Loucy (cell line): Measurements from ENCODE around the gene SLC23A3.

ENCODE experiments used
- H2AFZ ChIP-seq: fragments of 200-600 bp; sonication (generic); 2 replicates; pipeline ENCODE4 v1.6.0; 2016; ENCODE audit warnings: antibody characterized with exemption, mild to moderate bottlenecking, low read length, moderate library complexity
- H3F3A ChIP-seq: fragments of 200-600 bp; 2 replicates; pipeline ENCODE4 v1.6.0; 2016; ENCODE audit warnings: antibody characterized with exemption, low read depth, mild to moderate bottlenecking
- H3K27me3 ChIP-seq: fragments of 200-600 bp; sonication (generic); 2 replicates; pipeline ENCODE4 v1.6.1; 2014; ENCODE audit warnings: low read length, mild to moderate bottlenecking; ENCODE audit not compliant: insufficient read depth, poor library complexity, severe bottlenecking
- H3K36me3 ChIP-seq: fragments of 200-600 bp; sonication (generic); 2 replicates; pipeline ENCODE4 v1.6.1; 2016; ENCODE audit warnings: low read length; ENCODE audit not compliant: insufficient read depth
- H3K4me1 ChIP-seq: fragments of 200-600 bp; sonication (generic); 2 replicates; pipeline ENCODE4 v1.5.1; 2014; ENCODE audit warnings: low read length, mild to moderate bottlenecking; ENCODE audit not compliant: insufficient read depth, poor library complexity, severe bottlenecking
- H3K4me2 ChIP-seq: fragments of 200-600 bp; sonication (generic); 2 replicates; pipeline ENCODE4 v1.6.0; 2014; ENCODE audit warnings: antibody characterized with exemption, low read length, low read depth, mild to moderate bottlenecking; ENCODE audit not compliant: poor library complexity, severe bottlenecking
- H3K4me3 ChIP-seq: fragments of 200-600 bp; sonication (generic); 2 replicates; pipeline ENCODE4 v1.5.1; 2014; ENCODE audit warnings: low read length, mild to moderate bottlenecking, mixed read lengths; ENCODE audit not compliant: poor library complexity, severe bottlenecking
- H3K79me2 ChIP-seq: fragments of 200-600 bp; sonication (generic); 2 replicates; pipeline ENCODE4 v1.6.1; 2014; ENCODE audit warnings: low read length; ENCODE audit not compliant: insufficient read depth
- H3K9ac ChIP-seq: fragments of 200-600 bp; sonication (generic); 2 replicates; pipeline ENCODE4 v1.6.0; 2014; ENCODE audit warnings: mild to moderate bottlenecking, low read depth, low read length, moderate library complexity; ENCODE audit not compliant: poor library complexity, severe bottlenecking
- H3K9me2 ChIP-seq: fragments of 200-600 bp; sonication (generic); replicated peaks from 2 replicates; pipeline ENCODE4 v1.6.1; 2016; ENCODE audit warnings: low read depth, low read length, mixed read lengths
- H3K9me3 ChIP-seq: fragments of 200-600 bp; sonication (generic); 2 replicates; pipeline ENCODE4 v1.6.1; 2014; ENCODE audit warnings: mild to moderate bottlenecking, antibody characterized with exemption, low read length, low read depth; ENCODE audit not compliant: insufficient read depth
- H4K20me1 ChIP-seq: fragments of 200-600 bp; sonication (generic); 2 replicates; pipeline ENCODE4 v1.6.0; 2014; ENCODE audit warnings: antibody characterized with exemption, low read length, mild to moderate bottlenecking; ENCODE audit not compliant: insufficient read depth, poor library complexity, severe bottlenecking
- CTCF ChIP-seq: fragments of 200-600 bp; sonication (generic); conservative IDR thresholded peaks from 2 replicates; pipeline ENCODE4 v1.5.1; 2014; ENCODE audit warnings: mild to moderate bottlenecking, antibody characterized with exemption, low read length
- EZH2phosphoT487 ChIP-seq: fragments of 200-600 bp; IDR thresholded peaks from 2 replicates; pipeline ENCODE4 v1.6.1; 2018; ENCODE audit warnings: antibody characterized with exemption, mild to moderate bottlenecking, moderate library complexity, borderline replicate concordance

The SLC23A3 gene

DNA sequence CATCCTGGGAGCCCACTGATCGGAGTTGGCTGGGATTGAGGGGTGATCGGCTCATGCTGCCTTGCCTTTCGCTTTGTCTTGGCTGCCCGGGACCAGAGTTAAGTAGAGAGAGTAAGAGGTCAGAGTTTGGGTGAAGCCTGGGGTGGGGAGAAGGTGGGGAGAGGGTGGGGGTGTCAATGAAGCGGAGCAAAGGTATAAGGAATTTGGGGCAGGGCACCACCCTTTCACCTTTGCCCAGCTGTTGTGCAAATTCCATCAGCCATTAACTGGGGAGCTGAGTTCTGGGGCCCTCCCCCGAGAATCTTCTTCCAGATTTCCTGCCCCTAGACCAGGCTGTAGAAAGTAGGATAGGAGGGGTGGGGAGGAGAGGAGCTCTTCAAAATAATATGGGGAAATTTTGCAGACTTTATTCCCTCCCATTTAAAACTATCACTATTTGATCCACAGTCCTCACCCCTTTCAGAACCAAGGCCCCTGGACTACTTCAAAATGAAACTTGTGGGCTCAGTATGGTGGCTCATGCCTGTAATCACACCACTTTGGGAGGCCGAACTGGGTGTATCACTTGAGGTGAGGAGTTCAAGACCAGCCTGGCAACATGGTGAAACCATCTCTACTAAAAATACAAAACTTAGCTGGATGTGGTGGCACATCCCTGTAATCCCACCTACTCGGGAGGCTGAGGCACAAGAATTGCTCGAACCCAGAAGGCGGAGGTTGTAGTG, at the start of gene SLC23A3:
SLC23A3 (minus strand) TSS at position 100 of the 725 bp plus-strand sequence; CDS start at position 55, 45 bp downstream.
- no peak within 1 kb of the TSS for H3K4me2 ChIP-seq
- peaks cover 6% of the 10 kb centered on the region for H3K4me1 ChIP-seq
- H3F3A ChIP-seq, result no peaks in the 10 kb centered on the region
- peaks cover 5% of the 10 kb centered on the region for H4K20me1 ChIP-seq
- no peaks in the 10 kb centered on the region for H3K9me3 ChIP-seq
- no peak within 1 kb of the TSS for H3K9ac ChIP-seq
- H3K79me2 ChIP-seq, result peaks cover 13% of the 10 kb centered on the region; the same call in 1 of the 2 replicates
- no peak within 1 kb of the TSS for H3K4me3 ChIP-seq
- no peak for TF ChIP-seq EZH2phosphoT487
- TF ChIP-seq CTCF, result no peak
- no peaks in the 10 kb centered on the region for H3K27me3 ChIP-seq
- H2AFZ ChIP-seq, result no peak within 1 kb of the TSS
- H3K9me2 ChIP-seq, result no peaks in the 10 kb centered on the region
- H3K36me3 ChIP-seq, result peaks cover 3% of the 10 kb centered on the region; the same call in 1 of the 2 replicates

DNA sequence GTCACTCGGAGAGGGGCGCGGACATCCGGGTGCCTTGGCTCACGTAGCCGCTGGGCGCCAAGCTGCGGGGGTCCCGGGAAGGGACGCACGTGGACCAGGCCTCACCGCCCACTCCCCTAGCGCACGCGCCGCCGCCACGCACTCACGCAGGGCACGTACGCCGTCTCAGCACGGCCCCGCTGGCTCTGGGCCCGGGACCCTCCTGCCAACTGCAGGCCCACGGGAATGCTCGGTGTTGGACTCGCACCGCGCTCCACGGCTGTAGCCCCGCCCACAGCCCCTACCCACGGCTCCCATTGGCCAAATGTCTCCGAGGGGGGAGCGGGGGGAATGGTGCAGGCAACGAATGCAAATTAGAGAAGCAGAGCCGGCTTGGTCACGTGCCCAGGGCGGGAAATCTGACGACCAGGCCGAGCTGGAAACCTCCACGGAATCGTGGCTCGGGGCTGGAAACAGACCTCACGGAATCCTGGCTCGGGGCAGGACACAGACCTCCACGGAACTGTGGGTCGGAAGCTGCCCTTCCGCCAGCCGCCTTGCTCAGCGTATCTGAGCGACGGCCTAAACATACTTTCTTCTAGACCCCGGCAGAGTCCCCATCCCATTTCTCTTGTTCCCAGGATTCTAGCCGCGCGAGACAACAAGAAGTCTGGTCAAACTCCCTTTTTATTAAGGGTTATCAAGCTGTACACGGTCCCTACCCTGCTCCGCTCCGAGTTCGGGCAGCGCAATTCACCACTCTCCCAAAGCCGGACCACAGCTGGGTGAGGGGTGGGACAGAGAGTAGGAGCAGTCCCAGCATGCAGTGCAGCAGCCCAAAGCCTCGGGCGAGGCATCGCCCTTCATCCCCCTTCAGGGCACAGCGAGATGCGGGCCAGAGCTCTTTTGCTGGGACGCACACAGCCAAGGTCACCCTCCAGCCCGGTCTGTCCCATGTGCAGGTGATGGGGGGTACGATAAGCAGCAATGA, 49.2 kb upstream of the SLC23A3 start, which contains the start of gene ABCB6:
ABCB6 (minus strand) TSS at position 227 of the 970 bp plus-strand sequence. CDS start 285 bp downstream, outside the sequence.
- H4K20me1 ChIP-seq, result no peaks in the 10 kb centered on the region
- peaks cover 35% of the 10 kb centered on the region; the same call in 1 of the 2 replicates for H3K36me3 ChIP-seq
- no peaks in the 10 kb centered on the region for H3K9me2 ChIP-seq
- H3K4me1 ChIP-seq, result peaks cover 10% of the 10 kb centered on the region
- no peaks in the 10 kb centered on the region for H3K9me3 ChIP-seq
- H3K9ac ChIP-seq, result no peak within 1 kb of the TSS
- peak within 1 kb of the TSS; percentile 60 for H3K4me2 ChIP-seq
- H3K27me3 ChIP-seq, result no peaks in the 10 kb centered on the region
- H3F3A ChIP-seq, result no peaks in the 10 kb centered on the region
- peak within 1 kb of the TSS; percentile 33 for H3K4me3 ChIP-seq
- TF ChIP-seq CTCF, result no peak
- no peak for TF ChIP-seq EZH2phosphoT487
- no peaks in the 10 kb centered on the region for H3K79me2 ChIP-seq
- H2AFZ ChIP-seq, result no peak within 1 kb of the TSS

- Histone ChIP-seq H3K36me3 (peaks cover 28% of the 10 kb centered on the region; the same call in 1 of the 2 replicates), H2AFZ (no peak overlapping the region), H3K4me3 (peak overlapping the region; percentile 33), H3K4me2 (peak overlapping the region; percentile 60), H3F3A (no peaks in the 10 kb centered on the region), H3K9ac (no peak overlapping the region), H3K9me3 (no peaks in the 10 kb centered on the region), H3K4me1 (peaks cover 10% of the 10 kb centered on the region), H3K79me2 (no peaks in the 10 kb centered on the region), H3K9me2 (no peaks in the 10 kb centered on the region), H4K20me1 (no peaks in the 10 kb centered on the region), H3K27me3 (no peaks in the 10 kb centered on the region)
- TF ChIP-seq EZH2phosphoT487 (no peak), CTCF (no peak)
Observed at GRCh38 chr2:219218217-219218731, 48.4 kb upstream of the SLC23A3 start.
